DND-41 (cell line): Measurements from ENCODE around the gene KIF3B.
A peak's percentile ranks its signal among the peaks of the same experiment; 100 is the strongest.

Experiments
- ATAC-seq: fragments of 200-7000 bp; cut with Tn5 transposase; 3 replicates; pipeline ENCODE4 v1.9.1; 2021; ENCODE audit warnings: low read depth; ENCODE audit not compliant: insufficient read depth
- DNase-seq: peaks from one replicate; pipeline ENCODE4 v3.0.0-alpha.2; 2020
- H2AFZ ChIP-seq: 2 replicates; pipeline ENCODE4 v1.6.0; 2012; ENCODE audit warnings: low read depth, low read length
- H3K27ac ChIP-seq: 2 replicates; pipeline ENCODE4 v1.5.1; 2012; ENCODE audit warnings: low read length, inconsistent platforms
- H3K27me3 ChIP-seq: fragments of 200-600 bp; sonication (generic); 2 replicates; pipeline ENCODE4 v1.6.0; 2012; ENCODE audit warnings: low read length, mild to moderate bottlenecking, inconsistent platforms; ENCODE audit not compliant: insufficient read depth, poor library complexity
- H3K36me3 ChIP-seq: 2 replicates; pipeline ENCODE4 v1.5.1; 2012; ENCODE audit warnings: low read length, inconsistent platforms; ENCODE audit not compliant: insufficient read depth
- H3K4me1 ChIP-seq: 2 replicates; pipeline ENCODE4 v1.5.1; 2012; ENCODE audit warnings: mild to moderate bottlenecking, low read length; ENCODE audit not compliant: insufficient read depth
- H3K4me2 ChIP-seq: 2 replicates; pipeline ENCODE4 v1.6.0; 2012; ENCODE audit warnings: mild to moderate bottlenecking, moderate library complexity, low read length, inconsistent platforms; ENCODE audit not compliant: insufficient read depth
- H3K4me3 ChIP-seq, 2 experiments: fragments of 200-600 bp in 1 of 2; shearing (Covaris generic) in 1 of 2; 2 replicates each; pipeline ENCODE4 v1.5.1; 2012 to 2016; ENCODE audit warnings: inconsistent platforms in 2 of 2, low read length in 2 of 2, mild to moderate bottlenecking in 2 of 2, low read depth in 1 of 2, moderate library complexity in 1 of 2
- H3K79me2 ChIP-seq: 2 replicates; pipeline ENCODE4 v1.6.0; 2012; ENCODE audit warnings: low read length, inconsistent platforms; ENCODE audit not compliant: insufficient read depth
- H3K9ac ChIP-seq: 2 replicates; pipeline ENCODE4 v1.6.0; 2012; ENCODE audit warnings: low read depth, mild to moderate bottlenecking, inconsistent platforms, low read length, moderate library complexity
- H3K9me3 ChIP-seq: 2 replicates; pipeline ENCODE4 v1.5.1; 2012; ENCODE audit warnings: low read length, moderate library complexity, mild to moderate bottlenecking, inconsistent platforms; ENCODE audit not compliant: insufficient read depth, severe bottlenecking
- H4K20me1 ChIP-seq: 2 replicates; pipeline ENCODE4 v1.6.0; 2012; ENCODE audit warnings: low read length; ENCODE audit not compliant: insufficient read depth
- EZH2 ChIP-seq: IDR thresholded peaks from 3 replicates; pipeline ENCODE4 v1.6.1; 2012; ENCODE audit warnings: borderline replicate concordance, low read depth, mild to moderate bottlenecking, moderate library complexity, low read length, inconsistent platforms; ENCODE audit not compliant: severe bottlenecking
- TF ChIP-seq, protein P1 (sequence below): IDR thresholded peaks from 2 replicates; pipeline ENCODE4 v1.5.1; 2012; ENCODE audit warnings: borderline replicate concordance, low read length, moderate library complexity, mild to moderate bottlenecking; ENCODE audit not compliant: poor library complexity, severe bottlenecking; ENCODE audit errors: extremely low read depth

The KIF3B gene

DNA sequence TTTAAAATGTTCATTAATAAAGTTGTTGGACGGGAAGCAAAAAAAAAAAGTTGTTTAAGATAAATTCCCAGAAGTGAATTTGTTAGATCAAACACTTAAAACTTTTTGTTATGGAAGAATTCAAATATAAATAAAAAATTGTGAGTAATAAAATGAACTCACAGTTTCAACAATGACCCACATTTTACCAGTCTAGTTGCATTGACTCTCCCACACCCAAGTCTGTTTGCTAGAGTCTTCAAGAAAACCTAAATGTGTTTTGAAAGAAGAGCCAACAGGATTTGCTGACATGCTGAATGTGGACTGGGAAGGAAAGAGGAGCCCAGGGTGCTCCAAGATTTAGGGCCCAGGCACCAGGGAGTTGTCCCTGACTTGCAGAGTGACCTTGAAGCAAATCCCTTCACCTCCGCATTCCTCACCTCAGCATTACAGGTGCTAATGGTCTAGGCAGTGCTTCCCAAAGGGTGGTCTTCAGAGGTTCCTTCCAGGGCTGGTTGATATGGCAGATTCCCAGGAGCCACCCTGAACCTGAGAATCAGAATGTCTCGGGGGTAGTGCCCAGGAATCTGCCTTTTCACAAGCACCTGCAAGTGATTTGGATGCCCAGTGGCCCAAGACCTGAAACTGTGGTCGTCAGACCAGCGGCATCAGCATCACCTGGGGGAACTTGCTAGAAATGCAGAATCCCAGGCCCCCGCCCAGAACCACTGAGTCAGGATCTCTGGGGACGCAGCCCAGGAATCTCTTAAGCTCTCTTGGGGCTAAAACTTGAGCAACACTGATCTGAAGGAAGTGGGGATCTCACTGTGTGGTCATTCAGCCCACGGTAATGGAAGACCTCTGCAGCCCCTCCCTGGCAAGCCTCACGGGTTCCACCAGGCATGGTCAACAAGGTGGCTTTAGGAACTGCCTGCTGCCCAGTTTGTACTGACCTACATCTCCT is 38.7 kb upstream of the KIF3B start:
- no peak for TF ChIP-seq EZH2
- TF ChIP-seq, protein P1, sequence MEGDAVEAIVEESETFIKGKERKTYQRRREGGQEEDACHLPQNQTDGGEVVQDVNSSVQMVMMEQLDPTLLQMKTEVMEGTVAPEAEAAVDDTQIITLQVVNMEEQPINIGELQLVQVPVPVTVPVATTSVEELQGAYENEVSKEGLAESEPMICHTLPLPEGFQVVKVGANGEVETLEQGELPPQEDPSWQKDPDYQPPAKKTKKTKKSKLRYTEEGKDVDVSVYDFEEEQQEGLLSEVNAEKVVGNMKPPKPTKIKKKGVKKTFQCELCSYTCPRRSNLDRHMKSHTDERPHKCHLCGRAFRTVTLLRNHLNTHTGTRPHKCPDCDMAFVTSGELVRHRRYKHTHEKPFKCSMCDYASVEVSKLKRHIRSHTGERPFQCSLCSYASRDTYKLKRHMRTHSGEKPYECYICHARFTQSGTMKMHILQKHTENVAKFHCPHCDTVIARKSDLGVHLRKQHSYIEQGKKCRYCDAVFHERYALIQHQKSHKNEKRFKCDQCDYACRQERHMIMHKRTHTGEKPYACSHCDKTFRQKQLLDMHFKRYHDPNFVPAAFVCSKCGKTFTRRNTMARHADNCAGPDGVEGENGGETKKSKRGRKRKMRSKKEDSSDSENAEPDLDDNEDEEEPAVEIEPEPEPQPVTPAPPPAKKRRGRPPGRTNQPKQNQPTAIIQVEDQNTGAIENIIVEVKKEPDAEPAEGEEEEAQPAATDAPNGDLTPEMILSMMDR: no peak
- Histone ChIP-seq H3K4me1 (no peaks in the 10 kb centered on the region), H3K27ac (no peak overlapping the region), H3K4me3 (no peak overlapping the region), H3K79me2 (no peaks in the 10 kb centered on the region), H3K9me3 (no peaks in the 10 kb centered on the region), H4K20me1 (peaks cover 4% of the 10 kb centered on the region; the same call in 1 of the 2 replicates), H3K4me2 (no peak overlapping the region), H3K27me3 (no peaks in the 10 kb centered on the region), H3K36me3 (peaks cover 25% of the 10 kb centered on the region), H3K9ac (no peak overlapping the region), H2AFZ (no peak overlapping the region)
- no peak for ATAC-seq
- no peak for DNase-seq

DNA sequence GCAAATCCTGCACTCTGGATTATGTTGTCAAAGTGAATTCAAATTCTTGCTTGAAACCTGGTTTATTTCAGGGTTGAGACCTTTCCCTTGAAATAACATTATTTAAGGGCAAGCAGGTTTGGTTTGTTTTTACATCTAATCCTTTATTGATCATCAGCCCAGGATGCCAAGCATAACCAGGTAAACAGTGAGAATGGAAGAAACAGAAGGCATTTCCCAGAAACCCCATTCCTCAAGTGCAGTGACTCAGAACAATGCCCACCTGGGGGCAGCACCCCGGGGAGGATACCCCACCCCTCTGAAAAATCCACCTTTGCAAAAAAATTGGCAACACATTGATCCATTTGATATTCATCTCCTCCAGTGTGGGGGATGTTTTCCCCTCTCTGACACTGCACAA is 37.2 kb upstream of the KIF3B start:
- Histone ChIP-seq H3K9me3 (no peaks in the 10 kb centered on the region), H3K4me3 (no peak overlapping the region), H3K79me2 (no peaks in the 10 kb centered on the region), H4K20me1 (no peaks in the 10 kb centered on the region; the same call in 1 of the 2 replicates), H3K36me3 (peaks cover 12% of the 10 kb centered on the region), H3K9ac (no peak overlapping the region), H2AFZ (no peak overlapping the region), H3K4me1 (no peaks in the 10 kb centered on the region), H3K27ac (no peak overlapping the region), H3K4me2 (no peak overlapping the region), H3K27me3 (no peaks in the 10 kb centered on the region)
- no peak for DNase-seq
- TF ChIP-seq, protein P1: peak; percentile 47
- no peak for TF ChIP-seq EZH2
- ATAC-seq: no peak

DNA sequence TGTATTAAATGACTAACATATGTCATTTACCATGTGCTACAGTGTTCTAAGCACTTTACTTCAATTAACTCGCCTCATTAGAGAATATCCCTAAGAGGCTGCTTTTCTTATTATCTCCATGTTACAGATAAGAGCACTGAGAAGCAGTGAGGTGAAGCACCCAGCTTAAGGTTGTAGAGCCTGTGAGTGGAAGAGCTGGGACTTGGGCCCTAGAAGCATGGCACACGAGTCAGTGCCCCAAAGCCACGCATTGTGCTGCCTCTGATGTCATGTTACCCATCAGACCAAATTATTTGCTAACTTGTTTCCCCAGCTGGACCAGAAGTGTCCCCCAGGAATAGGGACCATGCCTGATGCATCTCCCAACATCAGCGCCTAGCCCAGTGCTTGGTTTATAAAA is 35.6 kb upstream of the KIF3B start:
- Histone ChIP-seq H3K4me3 (no peak overlapping the region), H3K4me2 (no peak overlapping the region), H3K27ac (no peak overlapping the region), H3K36me3 (peaks cover 3% of the 10 kb centered on the region; the same call in 1 of the 2 replicates), H3K79me2 (no peaks in the 10 kb centered on the region), H3K9me3 (no peaks in the 10 kb centered on the region), H3K4me1 (no peaks in the 10 kb centered on the region), H2AFZ (no peak overlapping the region), H3K27me3 (no peaks in the 10 kb centered on the region), H3K9ac (no peak overlapping the region), H4K20me1 (no peaks in the 10 kb centered on the region)
- DNase-seq: no peak
- no peak for TF ChIP-seq EZH2
- TF ChIP-seq, protein P1: no peak
- no peak for ATAC-seq
